ENCODE data around the gene MKX.

DNA sequence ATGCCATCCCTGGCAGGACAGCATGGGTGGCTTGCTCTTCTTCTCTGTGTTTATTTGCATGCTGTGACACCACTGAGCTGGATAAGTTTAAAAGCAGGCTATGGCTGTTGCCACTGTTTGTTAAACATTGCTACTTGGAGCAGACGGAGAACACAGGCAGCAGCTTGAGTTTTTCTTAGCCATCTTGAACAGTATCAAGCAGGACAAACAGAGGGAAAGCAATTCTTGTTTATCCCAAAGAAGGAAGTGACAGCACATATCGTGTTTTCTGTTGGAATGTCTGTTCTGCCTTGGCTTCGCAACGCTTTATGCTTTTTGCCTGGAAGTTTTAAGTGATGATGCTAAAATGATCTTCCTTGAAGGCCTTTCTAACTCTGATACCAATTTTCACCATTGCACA is 73.8 kb downstream of the MKX start:
- TF ChIP-seq, protein P1, sequence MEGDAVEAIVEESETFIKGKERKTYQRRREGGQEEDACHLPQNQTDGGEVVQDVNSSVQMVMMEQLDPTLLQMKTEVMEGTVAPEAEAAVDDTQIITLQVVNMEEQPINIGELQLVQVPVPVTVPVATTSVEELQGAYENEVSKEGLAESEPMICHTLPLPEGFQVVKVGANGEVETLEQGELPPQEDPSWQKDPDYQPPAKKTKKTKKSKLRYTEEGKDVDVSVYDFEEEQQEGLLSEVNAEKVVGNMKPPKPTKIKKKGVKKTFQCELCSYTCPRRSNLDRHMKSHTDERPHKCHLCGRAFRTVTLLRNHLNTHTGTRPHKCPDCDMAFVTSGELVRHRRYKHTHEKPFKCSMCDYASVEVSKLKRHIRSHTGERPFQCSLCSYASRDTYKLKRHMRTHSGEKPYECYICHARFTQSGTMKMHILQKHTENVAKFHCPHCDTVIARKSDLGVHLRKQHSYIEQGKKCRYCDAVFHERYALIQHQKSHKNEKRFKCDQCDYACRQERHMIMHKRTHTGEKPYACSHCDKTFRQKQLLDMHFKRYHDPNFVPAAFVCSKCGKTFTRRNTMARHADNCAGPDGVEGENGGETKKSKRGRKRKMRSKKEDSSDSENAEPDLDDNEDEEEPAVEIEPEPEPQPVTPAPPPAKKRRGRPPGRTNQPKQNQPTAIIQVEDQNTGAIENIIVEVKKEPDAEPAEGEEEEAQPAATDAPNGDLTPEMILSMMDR (IDR thresholded peaks at IDR 0.05 in 2 of 3, conservative IDR thresholded peaks at IDR 0.05 in 1 of 3; ENCODE audit: borderline replicate concordance in 1 of 3, insufficient read depth in 1 of 3, low read depth in 2 of 3, low read length in 2 of 3), result no peak
- TF ChIP-seq SIN3A (IDR thresholded peaks at IDR 0.05; ENCODE audit: low read depth), result no peak
- TF ChIP-seq TCF7L2 (IDR thresholded peaks at IDR 0.05; ENCODE audit: borderline replicate concordance, extremely low read depth, insufficient read depth, insufficient read length), result no peak
- TF ChIP-seq, protein P2, sequence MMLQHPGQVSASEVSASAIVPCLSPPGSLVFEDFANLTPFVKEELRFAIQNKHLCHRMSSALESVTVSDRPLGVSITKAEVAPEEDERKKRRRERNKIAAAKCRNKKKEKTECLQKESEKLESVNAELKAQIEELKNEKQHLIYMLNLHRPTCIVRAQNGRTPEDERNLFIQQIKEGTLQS (IDR thresholded peaks at IDR 0.05), result no peak
- TF ChIP-seq POLR2AphosphoS5 (IDR thresholded peaks at IDR 0.05; ENCODE audit: low read depth, low read length), result no peak
- TF ChIP-seq CEBPB (IDR thresholded peaks at IDR 0.05; ENCODE audit: low read depth), result no peak
- TF ChIP-seq ZNF274 (IDR thresholded peaks at IDR 0.05; ENCODE audit: low read depth, low read length), result no peak
- TF ChIP-seq EGR1 (IDR thresholded peaks at IDR 0.05; ENCODE audit: low read depth), result no peak
- TF ChIP-seq, protein P3, sequence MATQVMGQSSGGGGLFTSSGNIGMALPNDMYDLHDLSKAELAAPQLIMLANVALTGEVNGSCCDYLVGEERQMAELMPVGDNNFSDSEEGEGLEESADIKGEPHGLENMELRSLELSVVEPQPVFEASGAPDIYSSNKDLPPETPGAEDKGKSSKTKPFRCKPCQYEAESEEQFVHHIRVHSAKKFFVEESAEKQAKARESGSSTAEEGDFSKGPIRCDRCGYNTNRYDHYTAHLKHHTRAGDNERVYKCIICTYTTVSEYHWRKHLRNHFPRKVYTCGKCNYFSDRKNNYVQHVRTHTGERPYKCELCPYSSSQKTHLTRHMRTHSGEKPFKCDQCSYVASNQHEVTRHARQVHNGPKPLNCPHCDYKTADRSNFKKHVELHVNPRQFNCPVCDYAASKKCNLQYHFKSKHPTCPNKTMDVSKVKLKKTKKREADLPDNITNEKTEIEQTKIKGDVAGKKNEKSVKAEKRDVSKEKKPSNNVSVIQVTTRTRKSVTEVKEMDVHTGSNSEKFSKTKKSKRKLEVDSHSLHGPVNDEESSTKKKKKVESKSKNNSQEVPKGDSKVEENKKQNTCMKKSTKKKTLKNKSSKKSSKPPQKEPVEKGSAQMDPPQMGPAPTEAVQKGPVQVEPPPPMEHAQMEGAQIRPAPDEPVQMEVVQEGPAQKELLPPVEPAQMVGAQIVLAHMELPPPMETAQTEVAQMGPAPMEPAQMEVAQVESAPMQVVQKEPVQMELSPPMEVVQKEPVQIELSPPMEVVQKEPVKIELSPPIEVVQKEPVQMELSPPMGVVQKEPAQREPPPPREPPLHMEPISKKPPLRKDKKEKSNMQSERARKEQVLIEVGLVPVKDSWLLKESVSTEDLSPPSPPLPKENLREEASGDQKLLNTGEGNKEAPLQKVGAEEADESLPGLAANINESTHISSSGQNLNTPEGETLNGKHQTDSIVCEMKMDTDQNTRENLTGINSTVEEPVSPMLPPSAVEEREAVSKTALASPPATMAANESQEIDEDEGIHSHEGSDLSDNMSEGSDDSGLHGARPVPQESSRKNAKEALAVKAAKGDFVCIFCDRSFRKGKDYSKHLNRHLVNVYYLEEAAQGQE (IDR thresholded peaks at IDR 0.05; ENCODE audit: low read depth), result no peak
- TF ChIP-seq POLR2A (IDR thresholded peaks at IDR 0.05; ENCODE audit: borderline replicate concordance, extremely low read depth, insufficient read depth, insufficient read length), result no peak
- no peak for TF ChIP-seq RAD21 (IDR thresholded peaks at IDR 0.05; ENCODE audit: low read depth)
